Activated CD8-positive, alpha-beta memory T cell treated with anti-CD3 and anti-CD28 coated beads, Interleukin-2, amount 50 U/mL, for 1 hour (primary cell): Measurements from ENCODE around the gene ZNF672.
"Not testable (repeated sequence)": the region's sequence is repeated elsewhere in the genome, so short reads cannot be mapped to it uniquely, and the experiment has no call there.

ENCODE experiments used
- DNase-seq: peaks from one replicate; pipeline ENCODE4 v3.0.0-alpha.2; 2020; ENCODE audit errors: extremely low read depth

Gene ZNF672

DNA sequence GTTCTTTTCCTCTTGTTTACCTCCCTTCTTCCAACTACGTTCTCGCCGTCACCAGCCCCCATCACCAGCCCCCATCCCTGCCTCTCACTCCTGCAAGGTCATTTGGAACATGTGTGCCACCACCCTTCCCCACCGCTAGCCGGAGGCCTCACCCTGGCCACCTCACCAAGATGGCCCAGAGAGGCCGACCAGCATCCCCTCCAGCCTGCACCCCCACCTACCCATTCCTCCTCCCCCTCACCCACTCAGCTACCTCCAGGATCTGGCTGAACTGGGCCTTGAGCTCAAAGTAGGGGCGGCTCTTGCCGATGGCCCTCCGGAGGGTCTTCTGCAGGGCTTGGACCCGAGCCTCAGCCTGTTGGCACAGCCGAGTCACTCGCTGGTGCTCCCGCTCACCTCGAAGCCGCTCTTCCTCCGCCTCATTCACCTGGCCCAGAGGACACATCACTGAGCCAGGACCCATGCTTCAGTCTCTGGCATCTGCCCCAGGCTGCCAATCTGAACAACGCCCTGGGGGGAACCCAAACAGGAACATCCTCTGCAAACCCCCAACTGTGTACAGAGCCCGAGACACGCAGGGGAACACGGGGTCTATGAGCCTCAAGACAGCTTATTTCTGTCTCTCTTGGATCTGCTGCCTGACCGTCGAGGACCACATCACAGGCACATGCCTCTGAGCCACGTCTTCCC is 25.1 kb upstream of the ZNF672 start:
- DNase-seq: no peak

DNA sequence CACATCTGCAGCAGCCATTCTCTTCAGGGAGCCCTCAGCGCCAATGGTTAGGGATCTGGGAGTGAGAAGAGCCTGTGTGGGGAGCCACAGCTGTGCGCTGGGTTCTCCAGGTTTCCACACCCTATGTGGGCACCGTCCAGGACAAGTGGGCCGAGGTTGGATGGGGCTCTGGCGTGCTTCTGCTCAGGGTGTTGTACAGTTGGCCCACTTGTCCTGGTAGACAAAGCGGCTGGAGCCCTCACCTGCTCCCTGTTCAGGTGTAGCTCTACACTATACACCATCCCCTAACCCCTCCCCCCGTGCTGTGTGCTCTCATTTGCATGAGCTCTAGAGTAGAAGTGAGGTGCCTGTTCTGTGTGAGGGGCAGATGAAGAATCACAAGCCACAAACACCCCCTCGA is 24.5 kb upstream of the ZNF672 start:
- no peak for DNase-seq

DNA sequence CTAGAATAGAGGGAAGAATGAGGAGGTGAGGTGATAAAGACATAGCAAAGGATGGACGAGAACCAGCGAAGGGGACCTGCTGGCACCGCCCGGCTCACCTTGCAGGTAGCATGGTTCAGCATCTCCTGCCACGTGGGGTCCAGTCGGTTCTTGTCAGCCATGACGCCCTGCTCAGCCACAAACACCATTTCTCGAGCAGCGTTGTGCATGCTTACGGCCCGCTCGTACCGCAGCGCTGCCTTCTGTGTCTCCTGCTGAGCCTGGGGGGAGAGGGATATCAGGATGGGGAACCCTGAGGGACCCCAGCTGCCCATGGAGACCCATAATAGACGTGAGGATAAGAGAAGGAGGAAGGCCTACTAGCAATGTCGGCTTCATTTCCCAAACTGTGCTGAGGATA is 23.7 kb upstream of the ZNF672 start:
- DNase-seq: no peak

DNA sequence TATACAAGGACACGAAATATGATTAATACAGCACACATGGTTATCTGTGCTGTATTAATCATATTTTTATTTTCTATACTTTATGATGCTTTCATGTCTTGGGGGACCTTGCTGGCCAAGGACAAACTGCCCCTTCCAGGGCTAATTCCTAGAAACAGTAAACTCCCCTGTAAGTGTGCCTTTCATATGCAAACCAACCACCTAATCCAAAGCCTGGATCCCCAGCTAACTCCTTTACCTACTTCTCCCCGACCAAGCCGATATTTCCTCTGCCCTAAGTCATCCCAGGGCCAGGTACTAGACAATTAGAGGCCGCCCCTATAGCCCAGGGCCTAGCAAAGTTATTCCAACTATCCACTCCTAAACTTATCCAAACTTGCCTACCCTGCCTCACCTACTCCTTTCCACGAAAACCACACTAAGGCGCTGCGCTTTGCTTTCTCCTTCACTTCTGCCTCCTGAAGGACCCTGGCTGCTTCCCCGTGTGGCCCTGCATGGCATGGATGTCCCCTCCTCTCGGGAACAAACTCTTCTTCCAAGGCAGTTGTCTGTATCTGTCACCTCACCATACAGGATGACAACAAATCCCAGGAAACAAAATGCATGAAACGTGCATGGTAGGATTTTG is 22.5 kb upstream of the ZNF672 start:
- DNase-seq: no peak

DNA sequence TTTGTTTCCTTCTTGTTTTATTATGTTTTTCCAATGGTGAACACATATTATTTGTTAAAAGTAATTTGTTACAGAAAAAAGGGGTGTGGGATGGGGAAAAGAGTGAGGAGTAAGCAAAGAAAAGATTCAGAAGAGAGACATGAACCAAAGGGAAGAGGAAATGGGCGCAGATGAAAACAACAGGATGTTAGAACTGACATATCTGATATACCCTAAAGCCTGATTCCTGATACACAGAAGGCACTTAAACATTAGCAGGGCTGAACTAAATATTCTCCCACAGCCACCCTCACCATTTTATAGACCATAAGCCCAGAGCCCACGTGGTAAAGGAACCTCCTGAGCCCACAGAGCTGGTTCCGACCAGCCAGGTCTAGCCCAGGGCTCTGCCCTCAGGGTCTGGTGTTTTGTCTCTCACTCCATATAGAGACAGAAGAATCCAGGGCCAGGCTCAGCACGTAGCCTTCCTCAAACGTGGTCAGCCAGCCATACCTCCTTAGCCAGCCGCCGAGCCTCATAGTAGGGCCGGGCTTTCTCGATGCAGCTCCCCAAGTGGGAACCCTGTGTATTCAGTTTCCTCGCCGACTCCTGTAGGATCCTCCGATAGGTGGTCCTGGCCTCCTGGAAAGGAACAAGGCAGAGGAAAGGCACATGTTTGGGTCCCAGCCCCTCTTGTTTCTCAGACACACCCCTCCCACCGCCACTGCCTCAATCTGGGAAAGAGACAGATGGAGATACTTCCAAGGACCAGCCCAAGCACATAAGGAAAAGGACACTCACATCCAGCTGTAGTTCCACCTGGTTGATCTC is 21.8 kb upstream of the ZNF672 start:
- no peak for DNase-seq

DNA sequence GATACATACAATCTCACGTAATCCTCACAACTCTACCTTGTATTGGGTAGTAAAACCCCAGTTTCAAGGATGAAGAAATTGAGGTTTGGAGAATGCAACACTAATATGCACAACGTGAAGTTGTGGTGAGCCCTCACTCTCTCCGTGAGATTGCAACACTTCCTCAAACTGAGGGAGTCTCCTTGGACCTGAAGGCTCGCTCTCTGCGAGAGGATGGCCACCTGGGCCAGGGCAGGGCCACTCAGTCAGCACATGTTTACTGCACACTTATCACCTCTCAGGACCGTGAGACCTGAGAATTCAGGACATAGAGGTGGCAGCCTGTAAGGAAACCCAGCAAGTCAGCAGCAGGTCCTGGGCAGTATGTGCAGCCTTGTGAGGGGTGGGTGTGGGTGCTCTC is 21.0 kb upstream of the ZNF672 start:
- no peak for DNase-seq

DNA sequence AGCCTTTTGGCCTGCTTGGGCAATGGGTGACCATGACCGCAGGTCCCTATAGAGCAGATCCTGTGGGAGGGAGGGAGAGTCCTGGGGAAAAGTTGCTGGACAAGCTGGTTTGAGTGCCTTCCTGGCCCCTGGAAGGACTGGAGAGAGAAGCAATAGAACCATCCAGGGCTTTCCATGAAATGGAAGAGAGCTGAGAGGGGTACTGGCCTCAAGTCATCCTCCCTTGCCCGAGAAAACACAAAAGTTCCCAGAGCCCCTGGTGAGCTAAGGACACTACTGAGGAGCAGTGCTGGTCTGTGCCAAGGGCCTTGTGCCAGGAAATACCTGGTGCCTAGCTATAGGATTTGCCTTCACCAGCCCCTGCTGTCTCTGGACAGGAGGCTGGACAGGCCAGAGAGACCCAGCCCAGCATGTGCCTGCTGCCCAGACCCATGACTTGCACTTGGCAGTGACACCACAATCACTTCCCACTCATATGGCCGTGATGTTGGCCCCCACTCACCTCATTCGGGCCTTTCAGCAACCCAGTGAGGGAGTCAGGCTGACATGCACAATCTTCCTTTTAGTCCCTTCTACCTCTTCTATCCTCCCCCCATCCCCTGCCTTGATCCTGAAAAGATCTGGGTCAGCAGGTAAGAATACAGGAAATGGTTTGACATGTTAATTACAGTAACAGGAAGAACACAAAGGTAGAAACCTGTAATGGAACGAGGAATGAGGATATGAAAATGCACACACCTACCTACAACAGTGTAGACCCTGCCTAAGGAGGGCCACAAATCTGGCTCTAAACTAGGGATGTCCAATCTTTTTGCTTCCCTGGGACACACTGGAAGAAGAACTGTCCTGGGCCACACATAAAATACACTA is 19.3 kb upstream of the ZNF672 start:
- no peak for DNase-seq

DNA sequence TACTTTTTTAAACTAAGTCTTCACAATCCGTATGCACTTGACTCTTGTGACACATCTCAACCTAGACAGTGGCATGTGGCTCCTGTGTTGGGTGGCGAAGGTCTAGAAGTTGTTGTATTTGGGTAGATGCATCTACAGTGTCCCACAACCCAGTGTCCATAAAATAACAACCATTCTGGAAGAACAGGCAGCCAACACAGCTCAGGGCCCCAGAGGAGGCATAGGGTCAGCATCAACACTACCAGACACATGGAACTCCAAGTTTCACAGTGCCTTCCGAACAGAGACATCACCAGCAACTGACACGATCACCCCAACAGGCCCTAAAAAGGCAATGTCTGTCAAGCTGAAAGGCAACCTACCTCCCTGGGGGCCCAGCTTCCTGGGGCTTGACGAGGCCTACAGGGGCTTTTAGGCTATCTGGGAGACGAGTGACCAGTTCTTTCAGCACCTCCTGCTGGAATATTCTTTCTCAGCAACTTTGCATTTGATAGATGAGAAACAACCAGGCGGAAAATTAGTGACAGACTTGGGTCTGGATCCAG is 17.9 kb upstream of the ZNF672 start:
- DNase-seq: no peak

DNA sequence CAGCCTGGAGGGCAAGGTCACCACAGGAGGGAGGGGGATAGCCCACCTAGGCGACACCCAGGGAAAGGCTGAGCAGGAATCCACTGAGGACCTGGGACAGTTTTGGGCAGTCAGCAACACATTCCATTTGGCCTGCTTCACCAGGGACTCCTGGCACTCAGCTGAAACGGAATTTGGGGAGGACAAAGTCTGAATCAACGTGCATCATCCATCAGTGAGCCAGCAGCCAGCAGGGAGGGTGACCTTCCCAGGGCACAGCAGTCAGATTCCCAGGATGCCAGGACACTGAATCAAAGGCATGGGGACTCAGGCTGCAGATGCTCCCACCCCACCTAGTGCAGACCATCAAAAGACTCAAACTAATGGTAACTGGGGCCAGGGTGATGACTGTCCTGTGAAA is 16.9 kb upstream of the ZNF672 start:
- no peak for DNase-seq

DNA sequence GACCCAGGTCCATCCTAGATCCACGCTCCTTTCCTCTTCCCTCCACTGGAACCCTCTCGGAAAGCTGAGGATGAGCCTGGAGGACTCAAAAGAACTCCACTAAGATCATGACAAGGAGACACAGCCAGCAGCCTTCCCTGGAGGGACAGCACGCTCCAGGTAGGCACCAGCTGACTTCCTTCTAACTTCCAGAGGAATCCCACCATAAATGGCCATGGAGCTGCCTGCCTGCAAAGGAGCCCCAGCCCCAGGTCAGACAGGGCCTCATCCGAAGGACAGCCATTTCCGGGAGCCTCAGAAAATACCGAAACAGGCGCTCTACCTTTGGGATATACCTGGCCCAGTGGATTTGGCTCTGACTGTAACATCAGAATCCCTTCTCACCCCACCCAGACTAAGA is 16.4 kb upstream of the ZNF672 start:
- no peak for DNase-seq

DNA sequence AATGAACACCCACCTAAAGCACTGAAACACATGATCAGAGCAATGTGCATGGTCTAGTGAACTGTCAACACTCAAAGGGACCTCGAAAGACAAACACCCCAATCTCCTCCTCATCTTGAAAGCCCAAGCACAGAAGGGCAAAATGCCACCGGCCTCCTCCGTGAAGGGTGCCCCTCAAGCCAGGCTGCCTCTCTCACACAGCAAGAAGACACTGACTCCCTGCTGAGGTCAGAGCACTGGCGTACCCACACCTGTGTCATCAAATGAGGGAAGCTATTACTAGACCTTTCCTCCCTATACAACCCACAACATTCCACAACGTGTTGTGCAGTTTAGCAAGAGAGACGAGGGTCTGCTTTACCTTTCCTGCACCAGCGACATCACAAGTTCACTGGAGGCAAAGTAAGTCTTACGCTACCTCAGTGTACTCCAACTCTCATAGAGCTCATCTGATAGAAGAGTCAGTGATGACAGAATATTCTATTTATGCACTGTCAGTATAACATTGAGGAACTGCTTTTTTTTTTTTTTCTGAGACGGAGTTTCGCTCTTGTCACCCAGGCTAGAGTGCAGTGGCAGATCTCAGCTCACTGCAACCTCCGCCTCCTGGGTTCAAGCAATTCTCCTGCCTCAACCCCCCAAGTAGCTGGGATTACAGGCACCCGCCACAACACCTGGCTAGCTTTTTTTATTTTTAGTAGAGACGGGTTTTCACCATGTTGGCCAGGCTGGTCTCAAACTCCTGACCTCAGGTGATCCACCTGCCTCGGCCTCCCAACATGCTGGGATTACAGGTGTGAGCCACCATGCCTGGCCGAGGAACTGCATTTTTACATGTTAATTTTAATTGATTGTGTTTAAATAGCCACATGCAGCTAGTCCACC is 15.6 kb upstream of the ZNF672 start:
- DNase-seq: no peak

DNA sequence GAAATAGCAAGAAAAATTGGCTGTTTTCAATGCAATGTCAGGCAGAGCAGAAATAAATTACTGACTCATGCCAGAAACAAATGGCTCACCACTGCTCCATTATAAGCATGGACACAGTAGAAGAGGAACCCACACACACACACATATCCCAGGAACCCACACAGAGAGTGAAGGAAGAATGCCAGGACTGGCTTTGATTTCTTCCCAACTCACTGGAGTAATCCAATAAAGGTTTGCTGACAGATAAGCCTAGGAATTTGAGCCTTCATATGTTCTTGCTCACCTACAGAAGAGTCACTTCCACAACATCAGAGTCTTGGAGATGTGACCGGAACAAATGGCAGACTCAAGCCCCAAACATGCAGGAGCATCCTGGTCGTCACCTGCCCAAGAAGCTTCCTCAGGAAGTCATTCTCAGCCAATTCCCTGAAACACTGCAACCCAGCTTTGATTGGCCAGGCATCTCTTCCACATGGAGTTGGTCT is 14.5 kb upstream of the ZNF672 start:
- DNase-seq: no peak

DNA sequence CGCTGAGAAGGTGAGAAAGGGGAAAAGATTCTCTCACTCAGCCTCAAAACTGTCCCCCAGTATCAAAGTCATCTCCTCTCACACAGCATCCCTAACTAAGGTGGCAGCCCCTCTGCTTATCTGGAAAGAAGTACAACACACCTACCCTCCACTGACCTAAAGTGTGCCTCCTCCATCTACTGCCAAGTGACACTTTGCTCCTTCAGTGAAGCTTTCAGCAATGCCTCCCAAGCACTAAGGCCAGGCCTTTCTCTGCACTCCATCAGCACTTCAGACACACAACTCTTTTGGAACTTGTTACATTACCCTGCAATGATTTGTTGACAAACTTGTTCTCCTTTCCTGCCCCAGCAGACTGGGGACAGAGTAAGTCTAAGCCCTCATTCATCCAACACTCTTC is 13.7 kb upstream of the ZNF672 start:
- no peak for DNase-seq

DNA sequence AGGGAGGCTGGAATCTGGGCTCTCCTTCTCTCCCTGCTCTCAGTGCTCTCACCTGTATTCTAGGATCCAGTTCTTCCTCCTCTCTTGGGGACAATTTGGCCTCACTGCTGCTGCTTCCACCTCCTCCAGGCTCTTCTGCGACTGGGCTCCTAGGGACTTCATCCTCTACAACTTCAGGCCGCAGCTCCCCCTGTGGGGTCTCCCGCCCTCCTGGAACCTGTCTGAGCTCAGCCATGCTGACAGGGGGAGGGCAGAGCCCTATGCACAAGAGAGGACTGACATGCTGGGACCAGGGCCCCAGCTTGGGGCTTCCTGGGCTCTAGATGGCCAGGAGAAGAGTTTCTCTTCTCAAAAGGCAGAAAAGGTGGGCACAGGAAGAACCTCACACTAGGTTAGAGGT is 13.3 kb upstream of the ZNF672 start:
- no peak for DNase-seq

DNA sequence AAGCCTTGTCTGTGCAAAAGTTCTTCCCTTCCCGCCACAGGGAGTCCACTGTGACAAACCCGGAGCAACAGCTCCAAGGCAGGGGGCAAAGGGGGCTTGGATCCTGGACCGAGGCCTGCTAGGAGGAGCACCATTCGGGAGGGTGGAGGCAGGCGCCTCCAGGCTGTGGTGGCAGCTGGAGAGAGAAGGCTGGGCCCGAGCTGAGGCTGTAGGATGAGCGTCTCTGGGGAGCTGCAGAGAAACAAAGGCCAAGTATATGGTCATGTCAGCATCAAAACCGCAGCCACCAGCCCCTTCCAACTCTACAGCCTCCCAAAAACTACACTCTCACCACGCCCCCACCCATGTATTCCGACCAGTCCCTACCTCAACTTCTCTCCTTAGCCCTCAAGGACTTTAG is 12.9 kb upstream of the ZNF672 start:
- no peak for DNase-seq

DNA sequence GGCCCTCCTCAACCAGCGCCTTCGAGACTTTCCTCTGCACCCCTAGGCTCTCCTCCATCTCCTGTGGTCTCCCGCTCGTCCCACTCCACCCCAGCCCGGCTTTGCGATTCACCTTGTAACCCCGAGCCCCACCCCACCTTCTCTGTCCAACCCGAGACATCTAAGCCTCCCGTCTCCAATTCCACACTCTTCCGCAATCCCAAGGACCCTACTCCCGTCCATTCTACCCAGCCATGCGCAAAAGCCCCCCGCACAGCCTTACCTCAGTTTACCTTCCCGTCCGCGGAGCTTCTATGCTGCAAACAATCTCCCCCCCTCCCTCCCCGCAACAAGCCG is 12.5 kb upstream of the ZNF672 start:
- DNase-seq: no peak

DNA sequence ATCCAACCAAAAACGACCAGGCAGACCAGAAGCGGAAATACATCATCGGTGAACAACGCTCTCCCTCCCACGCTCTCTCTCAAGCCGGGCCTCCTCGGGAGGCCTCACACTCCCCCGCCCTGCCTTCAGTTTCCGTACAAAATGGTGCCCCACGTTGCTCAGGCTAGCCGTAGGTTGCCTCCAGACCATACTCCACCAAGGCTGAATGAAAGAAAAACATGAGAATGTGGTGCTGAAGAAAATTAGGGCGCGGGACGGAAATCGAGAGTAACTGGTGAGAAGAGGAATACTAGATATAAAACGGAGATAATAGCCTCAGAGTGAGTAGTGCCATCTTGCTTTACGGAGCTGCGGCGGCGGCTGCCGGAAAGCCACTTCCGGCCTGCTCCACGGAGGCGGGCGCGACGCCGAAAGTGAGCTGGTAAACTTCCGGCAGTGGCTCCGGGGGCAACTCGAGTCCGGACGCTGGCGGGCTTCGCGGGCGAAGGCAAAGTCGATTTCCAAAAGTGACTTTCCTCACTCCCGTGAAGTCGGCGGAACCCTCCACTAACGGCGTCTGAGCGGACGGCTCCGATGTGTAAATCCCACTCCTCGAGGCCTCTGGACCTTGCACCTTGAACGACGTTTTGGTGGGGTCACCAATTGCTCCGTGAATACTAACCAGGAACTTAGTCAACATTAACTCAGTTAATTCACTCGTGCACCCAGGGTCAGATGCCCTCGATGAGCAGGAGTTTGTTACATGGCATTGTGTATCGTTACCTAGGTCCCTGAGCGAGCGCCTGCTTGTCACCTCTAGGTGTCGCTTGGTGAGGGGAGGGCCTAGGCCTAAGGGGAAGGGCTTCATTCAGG is 11.9 kb upstream of the ZNF672 start, which contains the start of gene SH3BP5L:
Gene SH3BP5L (minus strand): TSS at position 7 of the 852 bp plus-strand sequence. CDS start 980 bp downstream, outside the sequence.
- DNase-seq: peak; percentile 86

DNA sequence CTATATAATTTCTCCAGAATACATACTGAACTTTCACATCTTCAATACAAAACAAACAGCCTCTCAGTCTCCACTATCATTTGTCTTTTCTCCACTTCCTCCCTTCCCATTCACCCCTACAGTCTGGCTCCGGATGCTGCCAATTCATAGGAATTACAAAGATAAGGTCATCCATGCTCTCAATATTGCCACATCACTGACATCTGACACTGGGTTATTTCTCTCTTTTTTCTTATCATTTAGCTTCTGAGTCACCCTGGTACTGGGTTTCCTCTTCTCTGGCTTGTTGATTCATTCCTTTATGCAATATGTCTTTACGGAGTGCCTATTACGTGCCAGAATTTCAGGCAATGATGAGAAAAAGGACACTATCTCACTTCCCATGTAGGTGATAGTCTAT is 9.2 kb upstream of the ZNF672 start:
- no peak for DNase-seq

DNA sequence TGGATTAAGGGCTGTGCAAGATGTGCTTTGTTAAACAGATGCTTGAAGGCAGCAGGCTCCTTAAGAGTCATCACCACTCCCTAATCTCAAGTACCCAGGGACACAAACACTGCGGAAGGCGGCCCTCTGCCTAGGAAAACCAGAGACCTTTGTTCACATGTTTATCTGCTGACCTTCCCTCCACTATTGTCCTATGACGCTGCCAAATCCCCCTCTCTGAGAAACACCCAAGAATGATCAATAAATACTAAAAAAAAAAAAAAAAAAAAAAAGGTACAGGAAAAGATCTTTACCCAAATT is 7.4 kb upstream of the ZNF672 start:
- not testable (repeated sequence) for DNase-seq

DNA sequence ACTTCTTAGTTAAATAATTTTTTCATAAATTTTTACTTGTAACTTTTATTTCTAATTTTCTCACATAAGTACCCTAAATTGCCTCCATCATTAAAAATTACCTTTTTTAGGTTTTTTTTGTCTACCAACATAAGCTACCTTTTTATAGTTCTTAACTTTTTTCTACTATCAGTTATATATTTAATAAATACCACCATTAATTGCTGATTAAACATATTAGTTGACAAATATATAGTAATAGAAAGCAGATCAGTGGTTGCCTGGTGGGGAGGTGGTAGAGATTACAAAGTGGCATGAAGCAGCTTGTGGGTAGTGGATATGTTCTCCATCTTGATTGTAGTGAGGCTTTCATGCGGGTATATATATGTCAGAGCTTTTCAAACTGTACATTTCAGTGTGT is 6.2 kb upstream of the ZNF672 start:
- no peak for DNase-seq
